ENCODE measurements around the gene NOS1. TPM values are rescaled to one million over a fixed set of nuclear protein-coding genes. Genes with fewer than 3 reads are reported as not detected.
"Not testable (repeated sequence)": the region's sequence is repeated elsewhere in the genome, so short reads cannot be mapped to it uniquely, and the experiment has no call there.

The NOS1 gene
- polyA plus RNA-seq, 1 donor from 2014 or later = not detected

DNA sequence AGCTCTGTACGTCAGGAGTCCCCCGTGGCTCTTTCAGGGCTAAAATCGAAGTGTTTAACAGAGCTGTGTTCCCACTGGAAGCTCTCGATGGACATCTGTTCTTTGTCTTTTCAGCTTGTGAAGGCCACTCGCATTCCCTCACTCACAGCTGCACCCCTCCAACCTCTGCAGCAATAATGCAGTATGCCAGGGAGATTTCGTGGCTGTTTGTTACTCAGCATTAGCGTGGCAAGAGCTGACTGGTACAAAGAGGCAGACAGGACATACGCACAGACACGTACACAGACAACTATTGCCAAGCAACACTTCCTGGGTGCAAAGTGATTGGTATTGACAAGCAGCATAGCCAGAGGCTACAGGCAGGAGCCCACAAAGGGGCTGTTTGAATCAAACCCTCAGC lies 159.4 kb downstream of the NOS1 start:
- no peaks in the 10 kb centered on the region for H3F3A ChIP-seq (ENCODE audit: insufficient read depth, low read length, poor library complexity, severe bottlenecking)
- H4K20me1 ChIP-seq (ENCODE audit: insufficient read depth) = no peaks in the 10 kb centered on the region
- no peak overlapping the region for H2AFZ ChIP-seq (ENCODE audit: low read depth, low read length)
- no peaks in the 10 kb centered on the region for H3K9me3 ChIP-seq (ENCODE audit: low read length)
- H3K9me2 ChIP-seq (ENCODE audit: insufficient read depth, low read length) = no peaks in the 10 kb centered on the region
- no peaks in the 10 kb centered on the region for H3K36me3 ChIP-seq (ENCODE audit: insufficient read depth, low read length)
- TF ChIP-seq TAF1 (IDR thresholded peaks at IDR 0.05; ENCODE audit: low read depth) (no peak), MXI1 (conservative IDR thresholded peaks at IDR 0.05; ENCODE audit: poor library complexity, severe bottlenecking) (no peak), POLR2AphosphoS5 (IDR thresholded peaks at IDR 0.05) (no peak), EZH2 (IDR thresholded peaks at IDR 0.05; ENCODE audit: borderline replicate concordance, insufficient read depth, low read length, poor library complexity, severe bottlenecking) (no peak), CTCF (IDR thresholded peaks at IDR 0.05; ENCODE audit: poor library complexity, severe bottlenecking) (no peak), EP300 (conservative IDR thresholded peaks at IDR 0.05; ENCODE audit: poor library complexity, severe bottlenecking) (no peak), SMC3 (conservative IDR thresholded peaks at IDR 0.05; ENCODE audit: poor library complexity) (no peak), RAD21 (conservative IDR thresholded peaks at IDR 0.05) (no peak)
- TF ChIP-seq, protein P1, sequence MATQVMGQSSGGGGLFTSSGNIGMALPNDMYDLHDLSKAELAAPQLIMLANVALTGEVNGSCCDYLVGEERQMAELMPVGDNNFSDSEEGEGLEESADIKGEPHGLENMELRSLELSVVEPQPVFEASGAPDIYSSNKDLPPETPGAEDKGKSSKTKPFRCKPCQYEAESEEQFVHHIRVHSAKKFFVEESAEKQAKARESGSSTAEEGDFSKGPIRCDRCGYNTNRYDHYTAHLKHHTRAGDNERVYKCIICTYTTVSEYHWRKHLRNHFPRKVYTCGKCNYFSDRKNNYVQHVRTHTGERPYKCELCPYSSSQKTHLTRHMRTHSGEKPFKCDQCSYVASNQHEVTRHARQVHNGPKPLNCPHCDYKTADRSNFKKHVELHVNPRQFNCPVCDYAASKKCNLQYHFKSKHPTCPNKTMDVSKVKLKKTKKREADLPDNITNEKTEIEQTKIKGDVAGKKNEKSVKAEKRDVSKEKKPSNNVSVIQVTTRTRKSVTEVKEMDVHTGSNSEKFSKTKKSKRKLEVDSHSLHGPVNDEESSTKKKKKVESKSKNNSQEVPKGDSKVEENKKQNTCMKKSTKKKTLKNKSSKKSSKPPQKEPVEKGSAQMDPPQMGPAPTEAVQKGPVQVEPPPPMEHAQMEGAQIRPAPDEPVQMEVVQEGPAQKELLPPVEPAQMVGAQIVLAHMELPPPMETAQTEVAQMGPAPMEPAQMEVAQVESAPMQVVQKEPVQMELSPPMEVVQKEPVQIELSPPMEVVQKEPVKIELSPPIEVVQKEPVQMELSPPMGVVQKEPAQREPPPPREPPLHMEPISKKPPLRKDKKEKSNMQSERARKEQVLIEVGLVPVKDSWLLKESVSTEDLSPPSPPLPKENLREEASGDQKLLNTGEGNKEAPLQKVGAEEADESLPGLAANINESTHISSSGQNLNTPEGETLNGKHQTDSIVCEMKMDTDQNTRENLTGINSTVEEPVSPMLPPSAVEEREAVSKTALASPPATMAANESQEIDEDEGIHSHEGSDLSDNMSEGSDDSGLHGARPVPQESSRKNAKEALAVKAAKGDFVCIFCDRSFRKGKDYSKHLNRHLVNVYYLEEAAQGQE (IDR thresholded peaks at IDR 0.05; ENCODE audit: borderline replicate concordance) = no peak
- H3K4me3 ChIP-seq (ENCODE audit: low read length) = no peak overlapping the region
- H3K79me2 ChIP-seq (replicated peaks; ENCODE audit: insufficient read depth, low read length) = no peaks in the 10 kb centered on the region
- H3K9ac ChIP-seq (ENCODE audit: low read length) = no peak overlapping the region
- no peaks in the 10 kb centered on the region for H3K27me3 ChIP-seq (ENCODE audit: insufficient read depth, low read depth, low read length)
- H3K4me2 ChIP-seq (ENCODE audit: low read length) = no peak overlapping the region
- H3K27ac ChIP-seq (ENCODE audit: low read length) = no peak overlapping the region

- H3K9ac ChIP-seq (ENCODE audit: low read length); H3K4me3 ChIP-seq (ENCODE audit: low read length); H4K20me1 ChIP-seq (ENCODE audit: insufficient read depth); H2AFZ ChIP-seq (ENCODE audit: low read depth, low read length); H3K27ac ChIP-seq (ENCODE audit: low read length); H3K9me2 ChIP-seq (ENCODE audit: insufficient read depth, low read length); H3F3A ChIP-seq (ENCODE audit: insufficient read depth, low read length, poor library complexity, severe bottlenecking); H3K79me2 ChIP-seq (replicated peaks; ENCODE audit: insufficient read depth, low read length); H3K27me3 ChIP-seq (ENCODE audit: insufficient read depth, low read depth, low read length); H3K36me3 ChIP-seq (ENCODE audit: insufficient read depth, low read length); H3K4me2 ChIP-seq (ENCODE audit: low read length); H3K9me3 ChIP-seq (ENCODE audit: low read length): not testable (repeated sequence)
Measured at GRCh38 chr12:117199956-117200744, 161.3 kb downstream of the NOS1 start.

- H2AFZ ChIP-seq (ENCODE audit: low read depth, low read length); H3F3A ChIP-seq (ENCODE audit: insufficient read depth, low read length, poor library complexity, severe bottlenecking); H3K36me3 ChIP-seq (ENCODE audit: insufficient read depth, low read length); H3K4me2 ChIP-seq (ENCODE audit: low read length); H3K27ac ChIP-seq (ENCODE audit: low read length); H3K9me3 ChIP-seq (ENCODE audit: low read length); H3K9ac ChIP-seq (ENCODE audit: low read length); H3K9me2 ChIP-seq (ENCODE audit: insufficient read depth, low read length); H3K27me3 ChIP-seq (ENCODE audit: insufficient read depth, low read depth, low read length); H3K4me3 ChIP-seq (ENCODE audit: low read length); H4K20me1 ChIP-seq (ENCODE audit: insufficient read depth); H3K79me2 ChIP-seq (replicated peaks; ENCODE audit: insufficient read depth, low read length): not testable (repeated sequence)
Measured at GRCh38 chr12:117196334-117196733, 165.1 kb downstream of the NOS1 start.

DNA sequence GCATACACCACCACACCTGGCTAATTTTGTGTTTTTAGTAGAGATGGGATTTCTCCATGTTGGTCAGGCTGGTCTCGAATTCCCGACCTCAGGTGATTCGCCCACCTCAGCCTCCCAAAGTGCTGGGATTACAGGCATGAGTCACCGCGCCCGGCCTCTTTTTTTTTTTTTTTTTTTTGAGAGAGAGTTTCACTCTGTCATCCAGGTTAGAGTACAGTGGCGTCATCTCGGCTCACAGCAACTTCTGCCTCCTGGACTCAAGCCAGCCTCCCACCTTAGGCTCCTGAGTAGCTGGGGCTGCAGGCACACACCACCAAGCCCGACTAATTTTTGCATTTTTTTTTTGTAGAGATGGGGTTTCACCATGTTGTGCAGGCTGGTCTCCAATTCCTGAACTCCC lies 166.4 kb downstream of the NOS1 start:
- H3F3A ChIP-seq (ENCODE audit: insufficient read depth, low read length, poor library complexity, severe bottlenecking); H3K4me2 ChIP-seq (ENCODE audit: low read length); H3K79me2 ChIP-seq (replicated peaks; ENCODE audit: insufficient read depth, low read length); H3K27me3 ChIP-seq (ENCODE audit: insufficient read depth, low read depth, low read length); H3K9me3 ChIP-seq (ENCODE audit: low read length); H3K9me2 ChIP-seq (ENCODE audit: insufficient read depth, low read length); H3K27ac ChIP-seq (ENCODE audit: low read length); H3K9ac ChIP-seq (ENCODE audit: low read length); H3K4me3 ChIP-seq (ENCODE audit: low read length); H2AFZ ChIP-seq (ENCODE audit: low read depth, low read length); H3K36me3 ChIP-seq (ENCODE audit: insufficient read depth, low read length); H4K20me1 ChIP-seq (ENCODE audit: insufficient read depth): not testable (repeated sequence)
